22Rv1 (cell line): Measurements from ENCODE around the gene SYNGR1.

Source experiments
- CTCF ChIP-seq: fragments of 450-650 bp; IDR thresholded peaks from 2 replicates; pipeline ENCODE4 v1.5.1; 2017; ENCODE audit warnings: mild to moderate bottlenecking
- ZFX ChIP-seq: fragments of 450-650 bp; IDR thresholded peaks from 2 replicates; pipeline ENCODE4 v1.6.1; 2017; ENCODE audit warnings: antibody characterized with exemption, borderline replicate concordance

- TF ChIP-seq CTCF (no peak), ZFX (no peak)
Measured at GRCh38 chr22:39419911-39420310, 70.1 kb downstream of the SYNGR1 start.
